Sciatic nerve (tissue), 2 donors: ENCODE measurements around the gene AHR. TPM values are rescaled to one million over a fixed set of nuclear protein-coding genes. Genes with fewer than 3 reads are reported as not detected.

Experiments used
- ATAC-seq: fragments of 200-7000 bp; cut with Tn5 transposase; one replicate; pipeline ENCODE4 v1.9.1; 2020; ENCODE audit warnings: mild to moderate bottlenecking, moderate library complexity
- DNase-seq: peaks from one replicate; pipeline ENCODE4 v3.0.0-alpha.2; 2020; ENCODE audit warnings: low spot score
- intact Hi-C: fragments of 100-400 bp; cut with DNase I; formaldehyde crosslinking; loops from one replicate; pipeline ENCODE4 v1.14.2; 2022
- total RNA-seq: library from RNA; stranded (reverse); fragmentation: NEBNext Ultra II Directional; extraction: Animal tissue kit (Norgen Biotek cat#: 25700); gene quantifications from one replicate; pipeline ENCODE4 v1.2.1, GENCODE V29; 2021
- donor health status: DM: no; HTN: no; CAD: no.
- donor health status: DM: no; HTN: no; CAD: no.

Gene AHR
- total RNA-seq, 1 donor from 2014 or later, result 288 TPM

GRCh38 chr7:17301471-17302456 lies 3.3 kb downstream of the AHR start:
- ATAC-seq (no peak), DNase-seq (peak; percentile 76)
- intact Hi-C loops, result no loop called here

GRCh38 chr7:17302575-17303142 lies 4.2 kb downstream of the AHR start:
- intact Hi-C loops, result no loop called here
- no peak for ATAC-seq
- DNase-seq, result no peak

GRCh38 chr7:17304926-17305325 lies 6.5 kb downstream of the AHR start:
- no peak for ATAC-seq

GRCh38 chr7:17305387-17306171 lies 7.1 kb downstream of the AHR start:
- no peak for ATAC-seq
- no peak for DNase-seq
- intact Hi-C loops, result loop anchor here (5.0 kb wide), 1 partner anchor 337 kb away; no protein-coding TSS in a partner anchor

More at GRCh38 chr7:17304926-17305325, 6.5 kb downstream of the AHR start:
- DNase-seq, result no peak
- intact Hi-C loops, result loop anchor here (5.0 kb wide), 1 partner anchor 337 kb away; no protein-coding TSS in a partner anchor

GRCh38 chr7:17307000-17307399 lies 8.5 kb downstream of the AHR start:
- ATAC-seq, result peak; percentile 64
- DNase-seq, result no peak
- intact Hi-C loops, result loop anchor here (5.0 kb wide), 1 partner anchor 335 kb away; no protein-coding TSS in a partner anchor

GRCh38 chr7:17307558-17307957 lies 9.1 kb downstream of the AHR start:
- intact Hi-C loops, result loop anchor here (5.0 kb wide), 1 partner anchor 335 kb away; no protein-coding TSS in a partner anchor
- ATAC-seq, result peak; percentile 35
- DNase-seq, result no peak

GRCh38 chr7:17307969-17308648 lies 9.7 kb downstream of the AHR start:
- DNase-seq, result no peak
- no peak for ATAC-seq
- intact Hi-C loops, result loop anchor here (5.0 kb wide), 1 partner anchor 334 kb away; no protein-coding TSS in a partner anchor

GRCh38 chr7:17311194-17311593 lies 12.7 kb downstream of the AHR start:
- intact Hi-C loops, result no loop called here
- DNase-seq, result no peak
- no peak for ATAC-seq

GRCh38 chr7:17311952-17312351 lies 13.5 kb downstream of the AHR start:
- ATAC-seq, result peak; percentile 83
- DNase-seq, result no peak
- intact Hi-C loops, result no loop called here

- DNase-seq (no peak), ATAC-seq (no peak)
- intact Hi-C loops, result no loop called here
Observed at GRCh38 chr7:17312641-17313040, 14.2 kb downstream of the AHR start.

- ATAC-seq, result no peak
- DNase-seq, result no peak
- intact Hi-C loops, result no loop called here
Observed at GRCh38 chr7:17313194-17313593, 14.7 kb downstream of the AHR start.

GRCh38 chr7:17315974-17316373 lies 17.5 kb downstream of the AHR start:
- DNase-seq, result no peak
- intact Hi-C loops, result no loop called here
- no peak for ATAC-seq

GRCh38 chr7:17318146-17318545 lies 19.7 kb downstream of the AHR start:
- DNase-seq, result no peak
- no peak for ATAC-seq
- intact Hi-C loops, result no loop called here

GRCh38 chr7:17319164-17320101 lies 21.0 kb downstream of the AHR start:
- peak; percentile 22 for ATAC-seq
- intact Hi-C loops, result no loop called here
- no peak for DNase-seq

- intact Hi-C loops, result no loop called here
- peak; percentile 32 for ATAC-seq
- no peak for DNase-seq
Observed at GRCh38 chr7:17320102-17320497, 21.6 kb downstream of the AHR start.

- ATAC-seq, result no peak
- intact Hi-C loops, result no loop called here
- no peak for DNase-seq
Observed at GRCh38 chr7:17320657-17321056, 22.2 kb downstream of the AHR start.

GRCh38 chr7:17325364-17325763 lies 26.9 kb downstream of the AHR start:
- ATAC-seq (no peak), DNase-seq (no peak)
- intact Hi-C loops, result no loop called here

- intact Hi-C loops, result no loop called here
- ATAC-seq (no peak), DNase-seq (no peak)
Observed at GRCh38 chr7:17326378-17326777, 27.9 kb downstream of the AHR start.
